ENCODE results near the gene CAV2. TPM values are rescaled to one million over a fixed set of nuclear protein-coding genes. Genes with fewer than 3 reads are reported as not detected.

CAV2 gene
- total RNA-seq, 1 experiment from 2014 or later = 260 TPM

GRCh38 chr7:116528008-116528789 is 28.7 kb downstream of the CAV2 start:
- H3K27ac ChIP-seq = 0 out of 2 replicates have a peak overlapping the region, but pooled peaks have one; percentile 7
- no peaks in the 10 kb centered on the region for H3K9me2 ChIP-seq (ENCODE audit: insufficient read depth)
- H3F3A ChIP-seq (ENCODE audit: insufficient read depth, low read depth) = peaks cover 13% of the 10 kb centered on the region; the same call in 1 of the 2 replicates
- POLR2A ChIA-PET (ENCODE audit: unreplicated experiment) = interaction anchor here (0.6 to 0.7 kb wide), 3 partner anchors 93 to 255 kb away, joined by 4 read pairs; no protein-coding TSS in a partner anchor
- H4K20me1 ChIP-seq (ENCODE audit: insufficient read depth) = no peaks in the 10 kb centered on the region
- H3K9me3 ChIP-seq (ENCODE audit: insufficient read depth, low read depth) = no peaks in the 10 kb centered on the region
- TF ChIP-seq CTCF (conservative IDR thresholded peaks at IDR 0.05) = no peak
- TF ChIP-seq EZH2 (IDR thresholded peaks at IDR 0.05; ENCODE audit: low read depth) = no peak
- H3K27me3 ChIP-seq (ENCODE audit: insufficient read depth, low read depth) = no peaks in the 10 kb centered on the region
- H2AFZ ChIP-seq = no peak overlapping the region
- BruUV-seq (replicated peaks) = no TSS peak
- peaks cover 50% of the 10 kb centered on the region for H3K4me1 ChIP-seq (replicated peaks; ENCODE audit: insufficient read depth)
- peak overlapping the region; percentile 97; the same call in 1 of the 2 replicates for H3K4me3 ChIP-seq
- DNase-seq = peak; percentile 44 to 46
- H3K4me2 ChIP-seq = peak overlapping the region; percentile 99
- H3K36me3 ChIP-seq (ENCODE audit: low read depth) = peaks cover 35% of the 10 kb centered on the region
- peaks cover 71% of the 10 kb centered on the region for H3K79me2 ChIP-seq (ENCODE audit: low read depth)
- intact Hi-C loops (cut with micrococcal nuclease; ENCODE audit: unreplicated experiment) = loop anchor here (5.0 kb wide), 2 partner anchors 279 to 346 kb away; no protein-coding TSS in a partner anchor
- CTCF ChIA-PET = interaction anchor here (0.8 to 0.9 kb wide), 2 partner anchors 342 to 348 kb away, joined by 3 to 6 read pairs; no protein-coding TSS in a partner anchor

- POLR2A ChIA-PET (ENCODE audit: unreplicated experiment) = no interaction called here
- intact Hi-C loops (cut with micrococcal nuclease; ENCODE audit: unreplicated experiment) = loop anchor here (5.0 kb wide), 2 partner anchors 278 to 347 kb away; no protein-coding TSS in a partner anchor
- Histone ChIP-seq H3K4me2 (peak overlapping the region; percentile 47), H3K36me3 (ENCODE audit: low read depth) (peaks cover 41% of the 10 kb centered on the region), H3K4me1 (replicated peaks; ENCODE audit: insufficient read depth) (peaks cover 39% of the 10 kb centered on the region), H3K4me3 (no peak overlapping the region), H4K20me1 (ENCODE audit: insufficient read depth) (no peaks in the 10 kb centered on the region), H3K9me2 (ENCODE audit: insufficient read depth) (no peaks in the 10 kb centered on the region), H3K9me3 (ENCODE audit: insufficient read depth, low read depth) (no peaks in the 10 kb centered on the region), H3K27me3 (ENCODE audit: insufficient read depth, low read depth) (no peaks in the 10 kb centered on the region), H3K27ac (no peak overlapping the region), H2AFZ (no peak overlapping the region), H3F3A (ENCODE audit: insufficient read depth, low read depth) (peaks cover 13% of the 10 kb centered on the region; the same call in 1 of the 2 replicates), H3K79me2 (ENCODE audit: low read depth) (peaks cover 71% of the 10 kb centered on the region)
- no TSS peak for BruUV-seq (replicated peaks)
- CTCF ChIA-PET = interaction anchor here (0.8 kb wide), 1 partner anchor 349 kb away, joined by 3 read pairs; no protein-coding TSS in a partner anchor
- TF ChIP-seq EZH2 (IDR thresholded peaks at IDR 0.05; ENCODE audit: low read depth) (no peak), CTCF (conservative IDR thresholded peaks at IDR 0.05) (no peak)
- no peak for DNase-seq
Measured at GRCh38 chr7:116529250-116529649, 29.7 kb downstream of the CAV2 start.

GRCh38 chr7:116530107-116530820 is 30.7 kb downstream of the CAV2 start:
- TF ChIP-seq CTCF (conservative IDR thresholded peaks at IDR 0.05) (no peak), EZH2 (IDR thresholded peaks at IDR 0.05; ENCODE audit: low read depth) (no peak)
- peaks cover 6% of the 10 kb centered on the region; the same call in 1 of the 2 replicates for H3F3A ChIP-seq (ENCODE audit: insufficient read depth, low read depth)
- H3K36me3 ChIP-seq (ENCODE audit: low read depth) = peaks cover 49% of the 10 kb centered on the region
- H3K27ac ChIP-seq = no peak overlapping the region
- peaks cover 80% of the 10 kb centered on the region for H3K79me2 ChIP-seq (ENCODE audit: low read depth)
- H3K9me3 ChIP-seq (ENCODE audit: insufficient read depth, low read depth) = no peaks in the 10 kb centered on the region
- H4K20me1 ChIP-seq (ENCODE audit: insufficient read depth) = no peaks in the 10 kb centered on the region
- ChIA-PET CTCF (interaction anchor here (0.6 kb wide), 1 partner anchor 353 kb away, joined by 5 read pairs; no protein-coding TSS in a partner anchor), POLR2A (ENCODE audit: unreplicated experiment) (interaction anchor here (0.6 to 1.0 kb wide), 3 partner anchors 31 to 270 kb away, joined by 7 to 17 read pairs (median 16); partner anchors contain the start of gene CAV2)
- intact Hi-C loops (cut with micrococcal nuclease; ENCODE audit: unreplicated experiment) = no loop called here
- H3K4me3 ChIP-seq = no peak overlapping the region; the same call in 1 of the 2 replicates
- no TSS peak for BruUV-seq (replicated peaks)
- no peak for DNase-seq
- H3K9me2 ChIP-seq (ENCODE audit: insufficient read depth) = no peaks in the 10 kb centered on the region
- peak overlapping the region; percentile 47 for H3K4me2 ChIP-seq
- H3K27me3 ChIP-seq (ENCODE audit: insufficient read depth, low read depth) = no peaks in the 10 kb centered on the region
- H2AFZ ChIP-seq = no peak overlapping the region
- peaks cover 39% of the 10 kb centered on the region for H3K4me1 ChIP-seq (replicated peaks; ENCODE audit: insufficient read depth)
